GM19023 (cell line): ENCODE measurements around the gene ERCC6.

ENCODE experiments used
- ATAC-seq: cut with Tn5 transposase; IDR thresholded peaks from one replicate; pipeline ENCODE4 v1.9.1; 2021; ENCODE audit warnings: mild to moderate bottlenecking, moderate library complexity; ENCODE audit not compliant: unreplicated experiment

The ERCC6 gene

DNA sequence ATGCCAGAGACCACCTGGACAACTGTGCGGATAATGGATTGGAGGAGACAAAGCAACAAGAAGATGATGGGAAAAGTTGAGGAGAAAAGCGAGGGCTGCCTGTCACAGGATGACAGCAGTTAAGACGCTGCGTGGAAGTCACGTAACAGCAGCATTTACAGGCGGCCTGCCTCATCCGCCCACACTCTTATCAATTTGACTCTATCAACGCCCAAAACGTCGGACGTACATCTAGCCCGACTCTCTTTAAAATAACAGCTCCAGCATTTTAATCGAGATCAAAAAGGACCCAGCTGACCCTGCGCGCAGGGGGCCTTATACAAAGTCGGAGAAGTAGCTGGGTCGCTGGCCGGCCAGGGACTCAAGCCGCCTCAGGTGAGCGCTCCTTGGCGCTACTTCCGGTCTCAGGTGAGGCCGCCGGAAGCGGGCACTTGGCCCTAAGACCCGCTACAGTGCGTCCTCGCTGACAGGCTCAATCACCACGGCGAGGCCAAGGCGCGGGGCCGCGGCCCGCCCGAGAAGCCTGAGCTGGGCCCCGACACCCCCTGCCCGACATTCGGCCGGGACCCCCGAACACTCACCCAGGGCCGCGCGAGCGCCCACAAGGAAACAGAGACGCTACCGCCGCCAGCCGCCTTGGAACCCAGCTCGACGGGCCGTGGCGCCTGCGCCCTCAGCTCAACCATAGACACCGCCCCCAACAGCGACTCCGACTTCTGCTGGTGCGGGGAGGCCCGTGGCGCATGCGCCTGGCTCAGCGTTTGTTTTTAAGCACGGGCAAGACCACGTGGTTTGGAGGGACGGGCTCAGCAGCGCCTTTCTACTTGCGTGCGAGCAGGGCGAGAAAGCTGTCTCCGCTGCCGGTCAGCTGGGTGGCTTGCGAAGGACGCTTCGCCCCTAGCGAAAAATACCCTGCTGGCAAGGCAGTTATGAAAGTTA lies at the start of gene ERCC6:
Gene ERCC6, minus strand, starts transcription at position 741 of the 939 bp plus-strand sequence.
- ATAC-seq = peak; percentile 88

DNA sequence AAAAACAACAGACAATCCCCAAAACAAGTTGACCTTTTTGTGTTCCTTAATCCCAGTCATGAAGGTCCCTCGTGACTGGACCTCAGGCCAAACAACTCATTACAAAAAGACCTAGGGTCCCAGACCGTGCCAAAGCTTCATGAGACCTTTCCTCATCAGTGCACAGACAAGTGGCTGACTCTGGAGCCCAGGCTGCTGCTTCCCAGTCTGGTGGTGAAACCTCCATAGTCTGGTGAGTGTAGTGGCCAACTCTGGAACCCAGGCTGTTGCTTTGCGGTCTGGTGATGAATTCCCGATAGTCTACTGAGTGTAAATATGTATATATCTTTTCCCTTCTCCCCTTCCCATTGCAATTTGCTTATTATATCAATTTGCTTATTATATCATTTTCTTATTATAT lies 49.1 kb upstream of the ERCC6 start:
- ATAC-seq = no peak

DNA sequence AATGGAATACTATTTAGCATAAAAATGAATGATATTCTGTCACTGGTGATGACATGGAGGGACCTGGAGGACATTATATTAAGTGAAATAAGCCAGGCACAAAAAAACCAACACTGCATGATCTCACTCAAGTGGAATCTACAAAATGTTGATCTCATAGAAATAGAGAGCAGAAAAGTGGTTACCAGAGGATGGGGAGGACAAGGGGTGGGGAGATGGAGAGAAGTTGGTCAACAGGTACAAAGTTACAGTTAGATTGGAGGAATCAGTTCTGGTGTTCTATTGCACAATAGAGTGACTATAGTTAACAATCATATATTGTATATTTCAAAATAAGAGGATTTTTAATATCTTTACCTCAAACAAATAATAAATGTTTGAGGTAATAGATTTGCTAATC lies 46.5 kb upstream of the ERCC6 start:
- no peak for ATAC-seq

DNA sequence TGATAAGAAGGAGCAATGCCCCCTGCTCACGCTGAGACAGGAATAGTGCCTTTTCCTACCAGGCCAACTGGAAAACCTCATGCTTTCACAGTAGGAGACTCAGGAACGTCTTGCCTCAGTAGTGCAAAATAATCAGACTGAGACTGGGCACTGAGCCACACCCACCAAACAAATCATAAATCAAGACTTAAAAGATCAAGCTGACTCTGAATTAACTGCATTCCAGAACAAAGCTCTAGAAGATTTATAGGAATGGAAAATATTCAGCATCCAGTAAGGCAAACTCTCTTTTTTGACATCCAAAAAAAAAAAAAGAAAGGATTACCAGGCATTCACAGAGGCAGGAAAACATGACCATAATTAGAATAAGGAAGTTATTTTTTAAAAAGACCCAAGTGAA lies 40.7 kb upstream of the ERCC6 start:
- no peak for ATAC-seq

DNA sequence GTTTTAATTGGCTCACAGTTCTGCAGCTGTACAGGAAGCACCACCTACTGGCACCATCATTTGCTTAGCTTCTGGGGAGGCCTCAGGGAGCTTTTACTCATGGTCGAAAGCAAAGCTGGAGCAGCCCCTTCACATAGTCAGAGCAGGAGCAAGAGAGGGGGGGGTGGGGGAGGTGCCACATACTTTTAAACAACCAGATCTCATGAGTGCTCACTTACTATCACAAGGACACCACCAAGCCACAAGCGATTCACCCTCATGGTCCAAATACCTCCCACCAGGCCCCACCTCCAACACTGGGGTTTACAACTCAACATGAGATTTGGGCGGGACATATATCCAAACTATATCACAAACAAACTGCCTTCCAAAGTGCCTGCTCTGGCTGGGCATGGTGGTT lies 39.5 kb upstream of the ERCC6 start:
- no peak for ATAC-seq

DNA sequence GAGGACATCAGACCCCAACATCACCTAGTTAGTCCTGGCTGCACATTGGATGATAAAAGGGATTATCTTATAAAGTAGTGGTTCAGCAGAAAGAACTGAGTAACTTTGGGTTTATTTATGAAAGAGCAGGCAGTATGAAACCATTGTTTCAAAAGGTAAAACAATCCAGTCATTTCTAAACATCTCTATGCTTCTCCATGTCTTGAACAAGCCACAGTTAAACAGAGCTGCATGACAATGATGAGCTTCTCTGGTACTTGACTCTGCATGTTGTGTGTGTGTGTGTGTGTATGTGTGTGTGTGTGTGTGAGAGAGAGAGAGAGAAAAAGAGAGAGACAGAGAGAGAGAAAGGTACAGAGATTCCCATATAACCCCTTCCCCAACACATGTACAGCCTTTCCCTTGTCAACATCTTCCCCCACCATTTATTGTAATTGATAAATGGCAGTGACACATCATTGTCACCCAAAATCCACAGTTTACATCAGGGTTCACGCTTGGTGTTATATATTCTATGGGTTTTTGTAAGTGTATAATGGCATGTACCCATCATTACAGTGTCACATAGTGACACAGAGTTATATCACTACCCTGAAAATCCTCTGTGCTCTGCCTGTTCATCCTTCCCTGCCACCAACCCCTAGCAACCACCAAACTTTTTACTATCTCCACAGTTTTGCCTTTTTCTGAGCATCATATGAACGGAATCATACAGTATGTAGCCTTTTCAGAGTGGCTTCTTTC lies 38.4 kb upstream of the ERCC6 start:
- ATAC-seq = no peak

DNA sequence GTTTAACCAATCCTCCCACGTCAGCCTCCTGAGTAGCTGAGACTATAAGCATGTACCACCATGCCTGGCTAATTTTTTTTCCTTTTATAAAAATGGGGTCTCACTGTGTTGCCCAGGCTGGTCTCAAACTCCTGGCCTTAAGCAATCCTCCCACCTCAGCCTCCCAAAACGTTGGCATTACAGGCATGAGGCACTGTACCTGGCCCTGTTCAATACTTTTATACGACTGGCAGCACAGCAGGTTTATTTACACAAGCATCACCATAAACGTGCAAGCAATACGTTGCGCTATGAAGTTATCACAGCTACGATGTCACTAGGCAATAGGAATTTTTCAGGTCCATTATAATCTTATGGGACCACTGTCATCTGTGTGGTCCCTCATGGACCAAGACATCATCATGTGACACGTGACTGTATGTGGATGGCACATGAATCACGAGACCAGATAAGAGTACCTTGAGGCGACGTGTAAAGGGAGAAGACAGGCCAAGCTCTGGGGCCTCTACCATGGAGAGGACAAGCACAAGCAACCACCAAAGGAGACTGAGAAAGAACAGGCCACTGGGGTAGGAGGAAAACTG lies 36.7 kb upstream of the ERCC6 start:
- ATAC-seq = no peak

DNA sequence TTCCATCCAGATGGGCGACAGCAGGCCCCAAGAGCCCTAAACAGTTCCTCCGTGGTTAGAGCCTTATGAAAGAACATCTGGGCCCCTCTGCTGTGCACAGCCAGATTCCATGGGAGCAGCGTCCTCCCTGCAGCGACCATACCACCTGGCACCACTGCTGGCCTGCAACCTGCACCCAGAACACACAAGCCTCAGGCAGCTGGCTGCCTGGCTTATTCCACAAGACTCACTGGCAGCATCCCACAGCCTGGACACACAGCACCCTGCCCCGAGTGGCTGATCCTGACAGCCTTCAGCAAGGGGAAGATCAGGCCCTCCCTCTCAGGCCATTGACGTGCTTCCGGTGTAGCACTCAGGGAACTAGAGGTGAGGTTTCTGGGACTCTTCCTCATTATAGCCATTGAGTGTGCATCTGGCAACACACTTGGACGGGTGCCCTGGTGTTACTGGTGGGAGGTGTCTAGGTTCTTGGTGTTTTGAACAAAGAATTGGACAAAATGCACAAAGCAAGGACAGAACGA lies 33.7 kb upstream of the ERCC6 start:
- ATAC-seq = no peak

DNA sequence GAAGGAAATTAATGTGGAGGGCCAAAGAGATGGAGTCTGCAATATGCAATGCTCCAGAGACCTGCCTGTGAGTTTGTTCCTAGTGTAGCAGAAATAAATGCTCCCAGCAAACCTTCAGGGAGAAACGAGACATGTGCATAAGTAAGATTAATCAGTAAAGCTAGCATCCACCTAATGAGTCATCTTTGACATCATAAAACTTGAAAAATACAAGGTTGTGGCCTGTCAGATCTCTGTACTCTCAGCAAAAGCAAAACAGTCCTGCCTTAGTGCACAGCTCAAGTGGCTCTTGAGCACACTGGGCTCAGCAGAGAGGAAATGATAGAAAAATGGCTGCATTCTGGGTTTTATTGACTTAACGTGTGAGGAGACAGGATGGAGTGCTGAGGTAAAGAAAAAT lies 32.5 kb upstream of the ERCC6 start:
- ATAC-seq = no peak

DNA sequence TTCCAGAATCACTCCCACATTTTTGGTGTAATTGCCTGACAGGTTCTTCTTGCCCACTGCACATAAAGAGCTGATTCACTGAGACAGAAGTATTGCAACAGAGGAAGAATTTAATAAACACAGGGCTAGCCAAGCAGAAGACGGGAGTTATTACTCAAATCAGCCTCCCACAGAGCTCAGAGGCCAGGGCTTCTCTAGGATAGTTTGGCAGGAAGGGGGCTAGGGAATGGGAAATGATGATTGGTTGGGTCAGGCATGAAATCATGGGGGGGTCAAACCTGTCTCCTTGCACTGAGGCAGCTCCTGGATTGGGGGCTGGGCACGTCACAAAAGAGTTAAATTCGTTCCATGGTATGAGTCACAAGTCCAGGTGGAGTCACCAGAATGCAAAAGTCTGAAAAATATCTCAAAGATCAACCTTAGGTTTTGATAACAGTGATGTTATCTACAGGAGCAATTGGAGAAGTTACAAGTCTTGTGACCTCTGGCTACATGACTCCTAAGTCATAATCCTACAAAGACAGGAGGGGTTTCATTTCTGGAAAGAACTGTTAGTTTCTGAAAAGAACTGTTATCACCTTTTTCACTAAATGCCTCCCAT lies 30.2 kb upstream of the ERCC6 start:
- no peak for ATAC-seq

DNA sequence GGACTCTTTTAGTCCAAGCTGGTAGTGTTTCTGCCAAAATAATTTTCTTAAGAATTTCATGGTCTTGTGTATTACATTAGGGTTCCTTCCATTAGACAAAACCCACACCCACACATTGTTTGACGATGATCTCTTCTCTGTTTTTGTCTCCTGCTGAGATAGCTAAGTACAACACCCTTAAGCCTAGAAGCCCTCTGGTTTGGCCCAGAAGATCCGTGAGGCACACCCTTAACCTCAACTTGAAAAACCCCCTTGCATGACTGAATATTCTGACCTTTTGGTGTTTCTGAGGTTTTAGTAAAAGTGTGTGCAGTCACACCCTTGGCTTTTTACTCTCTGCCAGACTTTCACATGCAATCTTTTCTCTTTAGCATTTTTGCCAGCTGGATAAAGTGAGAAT lies 29.3 kb upstream of the ERCC6 start:
- peak; percentile 67 for ATAC-seq

DNA sequence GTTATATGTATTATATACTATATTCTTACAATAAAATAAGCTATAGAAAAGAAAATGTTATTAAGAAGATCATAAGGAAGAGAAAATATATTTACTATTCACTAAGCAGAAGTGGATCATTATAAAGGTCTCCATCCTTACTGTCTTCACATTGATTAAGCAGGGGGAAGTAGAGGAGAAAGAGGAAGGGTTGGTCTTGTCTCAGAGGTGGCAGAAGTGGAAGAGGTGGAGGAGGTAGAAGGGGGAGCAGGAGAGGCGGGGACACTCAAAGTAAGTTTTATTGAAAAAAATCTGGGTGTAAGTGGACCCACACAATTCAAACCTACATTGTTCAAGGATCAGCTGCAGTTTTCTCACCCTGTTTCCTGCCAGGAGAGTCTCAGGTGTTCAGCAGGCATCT lies 28.9 kb upstream of the ERCC6 start:
- ATAC-seq = no peak

DNA sequence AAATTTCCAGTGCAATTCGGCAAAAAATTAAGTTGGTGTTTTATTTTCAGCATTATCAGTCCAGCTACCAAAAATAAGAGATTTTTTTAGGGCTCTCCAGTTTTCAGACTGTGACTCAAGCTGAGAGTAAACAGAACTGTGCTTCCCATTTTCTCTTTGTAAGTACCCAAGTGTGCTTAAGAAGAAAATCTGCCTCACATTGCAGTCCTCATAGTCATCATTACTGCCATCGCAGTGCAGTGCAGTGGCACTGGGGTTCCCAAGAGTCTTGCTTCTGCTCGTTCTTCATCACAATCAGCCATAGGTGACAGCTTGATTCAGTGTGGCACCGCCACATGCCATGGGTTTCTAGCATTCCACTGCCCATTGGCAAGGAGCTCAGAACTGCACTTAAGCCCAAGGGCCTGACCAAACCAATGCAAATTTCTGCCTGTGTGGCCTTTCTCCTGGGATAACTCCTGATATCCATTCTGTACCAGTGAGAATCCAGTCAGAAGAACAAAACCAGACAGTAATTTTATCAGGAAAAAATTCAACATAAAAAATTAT lies 25.6 kb upstream of the ERCC6 start:
- no peak for ATAC-seq

DNA sequence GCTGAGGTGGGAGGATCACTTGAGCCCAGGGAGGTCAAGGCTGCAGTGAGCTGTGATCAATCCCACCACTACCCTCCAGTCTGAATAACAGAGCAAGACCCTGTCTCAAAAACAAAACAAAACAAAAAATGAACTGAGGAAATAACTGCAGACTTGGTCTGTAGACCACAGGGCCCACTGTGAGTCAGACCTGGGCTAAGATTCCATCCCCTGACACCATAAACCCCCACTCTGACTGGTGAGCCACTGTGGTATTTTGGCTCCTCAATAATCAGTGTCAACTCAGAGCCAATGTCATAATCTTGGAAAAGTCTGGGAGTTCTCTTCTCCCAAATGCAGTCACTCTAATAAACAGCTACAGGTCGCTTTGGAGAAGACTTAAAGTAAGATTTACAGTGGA lies 24.0 kb upstream of the ERCC6 start:
- no peak for ATAC-seq

DNA sequence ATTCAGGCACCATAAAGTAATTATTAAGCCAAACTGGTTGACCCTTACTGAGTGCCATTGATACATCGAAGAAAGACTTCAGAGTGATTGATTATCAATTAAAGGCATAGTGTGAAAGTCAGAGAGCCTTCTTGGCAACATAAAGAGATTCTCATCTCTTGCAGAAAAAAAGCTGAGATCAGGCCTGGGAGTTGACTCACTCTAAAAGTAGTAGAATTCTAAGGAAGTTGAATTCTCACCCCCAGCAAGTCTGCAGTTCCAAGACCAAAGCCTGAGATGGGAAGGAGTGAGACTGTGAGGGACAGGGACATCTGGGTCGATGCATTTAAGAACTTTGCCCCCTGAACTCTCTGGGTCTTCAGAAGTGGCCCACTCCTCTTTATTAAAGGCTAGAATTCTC lies 21.6 kb upstream of the ERCC6 start:
- ATAC-seq = no peak

DNA sequence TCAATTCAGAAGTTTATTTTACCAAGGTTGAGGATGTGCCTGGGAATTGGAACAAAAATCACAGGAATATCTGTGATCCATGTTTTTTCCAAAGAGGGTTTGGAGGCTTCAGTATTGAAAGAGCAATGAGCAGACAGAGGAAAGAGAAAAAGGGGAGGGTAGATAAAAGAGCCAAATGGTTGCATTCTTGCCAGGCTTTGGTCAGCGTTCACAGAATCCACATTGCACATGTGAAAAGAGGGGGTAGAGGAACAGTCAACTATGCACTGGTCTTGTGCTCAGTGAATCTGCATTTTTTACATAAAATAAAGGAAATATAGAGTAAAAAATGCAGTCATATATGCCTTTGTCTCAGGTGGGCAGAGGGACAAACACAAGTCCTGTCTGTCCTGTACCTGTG lies 20.6 kb upstream of the ERCC6 start:
- no peak for ATAC-seq

DNA sequence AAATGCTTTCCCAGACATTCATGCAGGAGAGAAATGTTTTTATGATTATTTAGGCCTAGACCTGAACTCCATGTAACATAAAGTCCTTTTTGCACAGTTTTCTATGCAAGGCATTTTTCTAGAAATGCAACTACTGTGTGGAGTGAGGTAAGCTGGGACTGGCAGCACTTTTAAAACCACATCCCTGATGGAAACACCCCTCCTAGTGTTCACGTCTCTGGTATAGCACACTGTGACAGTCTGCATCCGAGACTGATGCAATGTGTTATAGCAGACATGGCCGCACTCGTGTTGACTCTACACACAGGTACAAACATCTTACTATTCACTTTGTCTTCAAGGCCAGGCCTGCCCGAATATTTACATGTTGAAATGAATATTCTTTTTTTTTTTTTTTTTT lies 19.3 kb upstream of the ERCC6 start:
- no peak for ATAC-seq

DNA sequence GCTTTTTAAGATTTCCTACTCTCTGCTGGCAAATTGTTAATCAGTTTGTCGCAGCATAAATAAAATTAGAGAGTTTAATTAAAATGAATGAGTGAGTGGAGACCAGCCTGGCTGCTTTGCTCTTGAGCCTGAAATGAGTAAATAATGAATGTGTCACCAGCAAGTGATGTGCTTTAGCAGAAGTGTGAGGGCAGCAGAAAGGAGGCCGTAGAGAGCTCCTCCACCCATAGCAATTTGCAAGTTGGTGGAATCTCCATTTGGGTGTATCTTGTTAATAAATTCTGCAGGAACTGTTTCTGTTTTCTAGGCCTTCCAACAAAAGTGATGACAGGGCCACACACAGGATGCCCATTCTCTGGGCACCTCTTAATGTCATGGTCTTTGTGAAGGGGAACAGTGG lies 18.8 kb upstream of the ERCC6 start:
- ATAC-seq = no peak

DNA sequence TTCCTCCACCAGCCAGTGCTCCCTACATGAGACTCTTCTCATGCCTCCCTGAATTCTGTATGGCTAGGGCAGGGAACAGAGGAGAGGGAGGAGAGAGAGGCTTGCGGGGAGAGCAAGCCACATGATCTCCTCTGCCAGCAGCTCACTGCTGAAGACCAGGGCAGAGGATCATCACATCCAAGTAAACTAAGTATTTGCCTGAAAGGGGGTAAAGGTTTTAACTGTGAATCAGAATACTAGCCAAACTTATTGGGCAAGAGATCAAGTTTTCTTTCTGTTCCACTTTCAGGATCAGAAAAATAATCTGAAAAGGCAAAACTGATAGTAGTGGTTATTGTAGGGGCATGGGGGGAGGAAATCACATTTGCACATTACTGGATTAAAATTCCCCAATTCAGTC lies 17.8 kb upstream of the ERCC6 start:
- no peak for ATAC-seq

DNA sequence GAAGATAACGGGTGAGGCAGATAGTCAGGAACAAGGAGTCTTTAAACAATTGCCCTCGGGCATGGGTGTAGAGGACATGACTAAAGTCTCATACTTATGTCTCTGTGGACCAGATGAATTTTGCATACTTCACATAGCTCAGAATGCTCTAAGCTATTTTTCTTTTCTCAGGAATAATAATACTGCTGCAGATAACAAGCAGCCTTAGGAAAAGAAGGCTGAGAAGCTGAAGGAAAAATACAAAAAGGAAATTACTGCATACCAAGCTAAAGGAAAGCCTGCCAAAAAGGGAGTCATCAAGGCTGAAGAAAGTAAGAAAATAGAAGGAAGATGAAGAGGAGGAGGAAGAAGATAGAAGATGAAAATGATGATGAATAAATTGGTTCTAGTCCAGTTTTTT lies 13.4 kb upstream of the ERCC6 start:
- no peak for ATAC-seq

DNA sequence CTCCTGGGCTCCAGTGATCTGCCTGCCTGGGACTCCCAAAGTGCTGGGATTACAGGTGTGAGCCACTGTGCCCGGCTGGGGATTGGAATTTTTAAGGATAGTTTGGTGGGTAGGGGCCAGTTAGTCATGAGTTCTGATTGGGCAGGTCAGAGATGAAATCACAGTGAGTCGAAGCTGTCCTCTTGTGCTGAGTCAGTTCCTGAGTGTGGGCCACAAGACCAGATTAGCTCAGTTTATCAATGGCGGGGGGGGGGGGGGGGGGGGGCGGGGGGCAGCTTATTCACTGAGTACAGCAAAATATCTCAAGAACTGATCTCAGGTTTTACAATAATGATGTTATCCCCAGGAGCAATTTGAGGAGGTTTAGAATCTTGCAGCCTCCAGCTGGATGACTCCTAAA lies 11.6 kb upstream of the ERCC6 start:
- no peak for ATAC-seq
